Activated T-cell treated with anti-CD3 and anti-CD28 coated beads, Interleukin-2, amount 50 U/mL, for 24 hours (primary cell): Measurements from ENCODE around the gene ADGB.

Experiments used
- DNase-seq: peaks from one replicate; pipeline ENCODE4 v3.0.0-alpha.2; 2020
- H3K27ac Mint-ChIP-seq: 2 replicates; pipeline ENCODE4 v1.8.0; 2020; ENCODE audit warnings: mild to moderate bottlenecking, mixed read lengths
- H3K27me3 Mint-ChIP-seq: 2 replicates; pipeline ENCODE4 v1.8.0; 2020; ENCODE audit warnings: mixed read lengths
- H3K36me3 Mint-ChIP-seq: 2 replicates; pipeline ENCODE4 v1.8.0; 2020; ENCODE audit warnings: low read depth, mixed read lengths
- H3K4me1 Mint-ChIP-seq: 2 replicates; pipeline ENCODE4 v1.8.0; 2020; ENCODE audit warnings: low read depth, mixed read lengths
- H3K4me3 Mint-ChIP-seq: 2 replicates; pipeline ENCODE4 v1.8.0; 2020; ENCODE audit warnings: mild to moderate bottlenecking, moderate library complexity, mixed read lengths
- H3K9me3 Mint-ChIP-seq: 2 replicates; pipeline ENCODE4 v1.8.0; 2020; ENCODE audit warnings: mixed read lengths

Gene ADGB

DNA sequence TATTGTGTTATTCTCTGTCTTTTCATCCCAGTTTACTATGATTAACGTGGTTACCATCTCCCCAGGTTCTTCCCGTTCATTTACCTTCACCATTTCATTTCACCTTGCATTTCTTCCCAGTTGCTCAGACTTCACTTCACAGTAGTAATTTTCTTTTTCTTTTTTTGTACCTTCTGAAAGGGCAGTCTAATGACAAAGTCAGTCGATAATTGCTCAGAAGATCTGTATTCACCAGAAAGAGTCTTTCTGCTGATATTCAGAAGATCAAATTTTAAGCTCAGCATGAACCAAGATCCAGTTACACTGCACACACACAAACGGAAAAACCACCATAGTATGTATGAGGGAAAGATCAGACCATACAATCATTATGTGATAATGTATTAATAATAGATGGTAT lies 265.5 kb downstream of the ADGB start:
- no peak for DNase-seq
- Mint-ChIP-seq H3K36me3 (no peaks in the 10 kb centered on the region), H3K9me3 (no peaks in the 10 kb centered on the region), H3K4me1 (peaks cover 2% of the 10 kb centered on the region), H3K27ac (no peak overlapping the region), H3K27me3 (no peaks in the 10 kb centered on the region), H3K4me3 (no peak overlapping the region)

DNA sequence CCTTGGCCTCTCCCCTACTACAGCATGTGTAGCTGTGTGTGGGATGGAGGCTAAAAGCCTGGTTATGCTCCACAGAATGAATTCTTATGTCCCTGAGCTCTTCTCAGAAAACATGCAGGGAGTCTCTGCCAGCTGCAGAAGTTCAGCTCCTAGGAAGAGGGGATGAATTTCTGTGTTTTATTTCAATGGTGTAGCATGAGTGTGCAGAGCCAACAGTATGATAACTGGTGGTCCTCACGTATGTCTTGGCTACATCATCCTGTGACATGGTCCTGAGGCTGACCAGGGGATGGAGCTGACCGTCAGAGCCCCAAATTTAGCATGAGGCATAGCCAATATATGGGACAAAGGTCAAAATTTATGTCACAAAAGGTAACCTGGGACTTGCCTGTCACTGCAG lies 266.1 kb downstream of the ADGB start:
- H3K27me3 Mint-ChIP-seq = no peaks in the 10 kb centered on the region
- H3K4me1 Mint-ChIP-seq = no peaks in the 10 kb centered on the region
- H3K36me3 Mint-ChIP-seq = no peaks in the 10 kb centered on the region
- H3K27ac Mint-ChIP-seq = no peak overlapping the region
- H3K9me3 Mint-ChIP-seq = no peaks in the 10 kb centered on the region
- H3K4me3 Mint-ChIP-seq = no peak overlapping the region
- DNase-seq = no peak
